HK-2 (cell line): ENCODE results near the gene ADRA2B.
"Not testable (repeated sequence)": the region's sequence is repeated elsewhere in the genome, so short reads cannot be mapped to it uniquely, and the experiment has no call there.

ENCODE experiments used
- DNase-seq: peaks from one replicate; pipeline ENCODE4 v3.0.0-alpha.2; 2018; ENCODE audit not compliant: unreplicated experiment

The ADRA2B gene

DNA sequence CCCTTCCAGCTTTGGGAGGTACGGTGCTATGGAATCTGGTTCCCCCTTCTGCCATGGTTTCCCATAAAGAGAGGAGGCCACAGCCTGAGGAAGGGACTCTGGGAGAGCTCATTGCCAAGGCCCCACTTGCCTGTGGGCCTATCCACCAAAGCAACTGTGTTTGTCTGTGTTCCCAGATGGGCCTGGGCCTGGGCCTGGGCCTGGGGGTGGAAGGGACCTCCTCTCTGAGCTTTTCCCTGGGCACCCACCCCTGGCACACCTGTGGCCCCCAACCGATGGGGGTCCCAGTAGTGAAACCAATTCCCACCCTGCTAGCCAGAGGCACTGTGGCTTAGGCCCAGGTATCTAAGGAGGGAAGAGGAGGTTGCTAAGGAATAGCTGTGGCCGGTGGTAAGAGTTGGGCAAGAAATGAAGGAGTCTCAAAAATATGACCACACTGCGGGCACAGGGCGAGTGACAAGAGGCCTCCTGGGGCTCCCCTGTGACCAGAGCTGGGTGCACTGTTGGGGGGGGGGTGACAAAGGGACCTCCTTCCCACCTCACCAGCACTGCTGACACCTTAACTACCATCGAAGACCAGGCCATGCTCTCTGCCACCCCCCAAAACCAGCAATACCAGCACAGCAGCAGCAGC, 33.8 kb upstream of the ADRA2B start:
- no peak for DNase-seq

GRCh38 chr2:96148410-96149217, 32.2 kb upstream of the ADRA2B start:
- DNase-seq: peak; percentile 80

- no peak for DNase-seq
These were observed 31.3 kb upstream of the ADRA2B start for GRCh38 chr2:96147593-96148201.

GRCh38 chr2:96146881-96147592, 30.7 kb upstream of the ADRA2B start:
- no peak for DNase-seq

DNA sequence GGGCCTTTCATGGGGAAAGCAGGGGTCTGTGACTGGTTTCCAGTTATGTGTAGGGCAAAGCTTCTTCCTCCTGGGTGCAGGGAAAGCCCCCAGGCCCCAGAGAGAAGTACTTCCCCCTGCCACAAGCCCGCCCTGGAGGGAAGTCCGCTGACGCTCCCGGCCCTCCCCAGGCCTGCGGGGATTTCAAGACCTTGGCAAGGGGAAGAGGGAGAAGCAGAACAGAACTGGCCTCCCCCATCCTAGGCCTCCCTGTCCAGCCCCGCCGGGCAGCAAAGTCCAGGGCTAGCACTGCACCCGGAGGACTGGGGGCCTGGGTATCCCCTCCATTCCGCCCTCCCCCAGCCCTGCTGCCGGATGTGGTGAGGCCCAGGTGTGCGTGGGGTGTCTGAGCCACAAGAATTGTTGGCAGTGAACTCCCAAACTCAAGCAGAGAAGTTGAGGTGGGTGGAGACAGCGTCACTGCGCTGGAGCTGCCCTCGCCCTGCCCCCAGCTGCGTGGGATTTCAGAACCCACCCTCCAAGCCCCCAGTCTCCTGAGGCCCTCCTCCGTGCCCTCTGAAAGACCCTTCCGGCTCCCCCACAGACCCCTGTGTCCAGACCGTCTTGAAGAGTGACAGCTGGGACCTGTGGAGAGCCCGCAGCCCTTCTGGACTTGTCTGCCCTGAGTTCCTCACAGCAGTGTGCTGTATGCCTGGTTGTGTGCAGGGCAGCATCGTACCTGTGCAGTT, 29.9 kb upstream of the ADRA2B start:
- no peak for DNase-seq

DNA sequence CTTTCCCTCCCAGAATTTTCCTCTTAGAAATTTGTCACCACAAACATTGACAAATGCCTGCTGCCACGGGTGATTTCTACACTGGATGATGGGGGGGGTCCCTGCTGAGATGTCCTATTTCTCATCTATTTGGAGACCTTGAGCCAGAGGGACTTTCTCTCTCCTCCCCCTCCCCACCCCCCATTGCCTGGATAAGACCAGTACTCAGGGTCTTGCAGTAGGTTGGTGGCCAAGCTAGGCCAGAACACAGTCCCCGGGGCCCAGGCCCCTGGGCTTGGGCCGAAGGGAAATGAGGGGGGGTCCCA, 29.4 kb upstream of the ADRA2B start:
- DNase-seq: no peak

GRCh38 chr2:96145036-96145847, 28.9 kb upstream of the ADRA2B start, which contains the start of gene DUSP2:
Gene DUSP2, minus strand, starts transcription at chr2:96145440. Its CDS starts 86 bp downstream, at chr2:96145354.
- DNase-seq: peak; percentile 85

- DNase-seq: peak; percentile 60
These were observed 28.2 kb upstream of the ADRA2B start for GRCh38 chr2:96144481-96145035.

DNA sequence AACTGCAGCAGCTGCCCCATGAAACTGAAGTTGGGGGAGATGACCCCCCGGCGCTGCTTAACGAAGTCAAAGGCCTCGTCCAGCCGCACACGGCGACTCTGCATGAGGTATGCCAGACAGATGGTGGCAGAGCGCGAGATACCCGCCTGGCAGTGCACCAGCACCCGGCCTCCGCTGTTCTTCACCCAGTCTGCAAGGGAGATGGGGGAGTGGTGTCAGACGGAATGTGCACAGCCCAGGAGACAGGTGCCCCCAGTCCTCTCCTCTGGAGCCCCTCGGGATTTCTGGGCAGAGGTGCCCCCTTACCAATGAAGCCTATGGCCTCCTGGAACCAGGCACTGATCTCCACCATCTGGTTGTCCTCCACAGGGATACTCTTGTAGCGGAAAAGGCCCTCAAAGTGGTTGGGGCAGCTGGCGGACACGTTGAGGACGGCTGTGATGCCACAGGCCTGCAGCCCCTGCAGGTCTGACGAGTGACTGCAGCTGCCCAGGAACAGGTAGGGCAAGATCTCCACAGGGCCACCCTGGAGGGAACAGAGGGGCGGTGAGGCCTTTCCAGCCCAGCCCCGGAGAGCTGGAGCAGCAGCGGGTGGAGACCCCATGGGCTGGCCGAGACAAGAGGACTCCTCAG, 27.6 kb upstream of the ADRA2B start:
- peak; percentile 21 for DNase-seq

GRCh38 chr2:96143231-96143847, 27.0 kb upstream of the ADRA2B start:
- no peak for DNase-seq

GRCh38 chr2:96142217-96143113, 26.1 kb upstream of the ADRA2B start:
- no peak for DNase-seq

DNA sequence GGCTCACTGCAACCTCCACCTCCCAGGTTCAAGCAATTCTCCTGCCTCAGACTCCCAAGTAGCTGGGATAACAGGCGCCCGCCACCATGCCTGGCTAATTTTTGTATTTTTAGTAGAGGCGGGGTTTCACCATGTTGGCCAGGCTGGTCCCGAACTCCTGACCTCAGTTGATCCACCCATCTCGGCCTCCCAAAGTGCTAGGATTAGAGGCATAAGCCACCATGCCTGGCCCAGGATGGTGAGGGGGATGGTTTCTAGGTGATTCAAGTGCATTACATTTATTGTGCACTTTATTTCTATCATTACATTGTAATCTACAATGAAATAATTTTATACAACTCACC, 25.2 kb upstream of the ADRA2B start:
- DNase-seq: not testable (repeated sequence)

DNA sequence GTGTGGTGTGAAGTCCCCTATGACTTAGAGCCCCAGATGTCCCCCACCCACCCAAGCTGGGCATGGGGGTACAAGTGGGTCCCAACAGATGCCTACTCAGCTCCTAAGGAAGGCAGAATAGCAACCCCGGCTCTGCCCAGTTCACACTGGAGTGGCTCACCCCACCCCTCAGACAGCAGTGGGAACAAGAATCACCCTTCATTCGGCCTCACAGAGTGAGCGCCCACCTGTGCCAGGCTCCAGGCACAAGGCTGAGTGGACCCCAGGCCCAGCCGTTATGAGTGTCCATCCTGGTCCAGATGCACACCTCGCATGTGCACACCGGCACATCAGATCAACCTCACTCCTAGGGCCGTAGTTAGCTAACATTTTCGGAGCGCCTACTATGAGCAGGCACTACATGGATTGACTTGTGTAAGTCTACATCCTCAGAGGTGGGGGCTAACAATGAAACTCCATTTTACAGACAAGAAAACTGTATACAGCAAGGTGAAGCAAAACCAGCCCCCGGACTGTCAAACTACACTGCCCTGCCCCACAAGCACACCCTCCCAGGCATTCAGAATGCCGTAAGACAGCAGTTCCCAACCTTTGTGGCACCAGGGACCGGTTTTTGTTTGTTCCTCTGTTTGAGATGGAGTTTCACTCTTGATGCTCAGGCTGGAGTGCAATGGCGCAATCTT, 24.7 kb upstream of the ADRA2B start:
- DNase-seq: no peak

- no peak for DNase-seq
These were observed 22.9 kb upstream of the ADRA2B start for GRCh38 chr2:96139181-96139758.

DNA sequence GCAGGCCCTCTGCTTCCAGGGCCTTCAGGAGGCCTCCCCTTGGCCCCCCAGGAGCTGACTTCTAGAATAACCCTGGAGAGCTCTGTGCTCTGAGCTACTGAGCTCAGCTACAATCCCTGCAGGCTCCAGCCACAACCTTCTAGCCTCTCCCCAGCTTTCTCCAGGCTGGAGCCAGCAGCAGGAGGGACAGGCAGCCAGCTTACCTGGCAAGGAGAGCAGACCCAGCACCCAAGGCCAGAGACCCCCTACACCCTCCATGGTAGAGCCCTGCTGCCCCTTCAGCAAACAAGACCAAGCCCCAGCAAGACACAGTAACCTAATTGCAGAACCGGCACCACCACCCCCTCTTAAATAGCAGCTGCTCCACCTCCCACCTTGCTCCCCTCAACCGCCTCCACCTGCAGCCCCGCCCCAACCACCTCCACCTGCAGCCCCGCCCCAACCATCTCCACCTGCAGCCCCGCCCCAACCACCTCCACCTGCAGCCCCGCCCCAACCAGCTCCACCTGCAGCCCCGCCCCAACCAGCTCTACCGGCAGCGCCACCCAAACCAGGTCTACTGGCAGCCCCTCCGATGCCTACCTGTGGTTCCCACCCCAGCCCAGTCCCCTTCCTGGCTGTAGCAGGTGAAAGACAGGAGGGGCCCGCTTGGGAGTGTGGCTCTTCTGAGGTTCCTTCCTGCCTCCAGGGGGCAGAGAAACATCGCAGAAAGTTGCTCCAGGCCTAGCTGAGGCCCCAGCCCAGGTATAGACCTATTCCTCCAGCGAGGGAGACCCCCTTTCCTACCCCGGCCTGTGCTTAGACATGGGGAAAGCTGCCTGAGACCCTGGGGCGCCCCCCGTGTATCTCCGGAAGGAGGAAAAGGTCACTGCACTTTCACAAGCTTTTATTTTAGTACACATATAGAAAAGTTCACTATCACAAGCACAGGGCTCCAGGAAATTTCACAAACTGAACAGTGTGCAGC, 22.1 kb upstream of the ADRA2B start, which contains the start of gene ASTL:
ASTL (minus strand) TSS at position 324 of the 967 bp plus-strand sequence; CDS start at position 258, 66 bp downstream.
- DNase-seq: peak; percentile 39
